ENCODE measurements around the gene CCDC183. TPM values are rescaled to one million over a fixed set of nuclear protein-coding genes. Genes with fewer than 3 reads are reported as not detected.

CCDC183 gene
- total RNA-seq, 1 donor from 2014 or later, result 0.06 TPM

- no peak for TF ChIP-seq CTCF (conservative IDR thresholded peaks at IDR 0.05; ENCODE audit: low read depth, low read length)
- DNase-seq (ENCODE audit: low read depth), result no peak
- H3K4me3 ChIP-seq (ENCODE audit: low read depth, low read length), result no peak overlapping the region
These were observed 18.7 kb downstream of the CCDC183 start for GRCh38 chr9:136814725-136815421.

- H3K4me3 ChIP-seq (ENCODE audit: low read depth, low read length), result no peak overlapping the region
- TF ChIP-seq CTCF (conservative IDR thresholded peaks at IDR 0.05; ENCODE audit: low read depth, low read length), result no peak
- DNase-seq (ENCODE audit: low read depth), result no peak
These were observed 19.3 kb downstream of the CCDC183 start for GRCh38 chr9:136815422-136815782.

- H3K4me3 ChIP-seq (ENCODE audit: low read depth, low read length), result no peak overlapping the region
- TF ChIP-seq CTCF (conservative IDR thresholded peaks at IDR 0.05; ENCODE audit: low read depth, low read length), result no peak
- no peak for DNase-seq (ENCODE audit: low read depth)
These were observed 25.1 kb downstream of the CCDC183 start for GRCh38 chr9:136820971-136821825.

- no peak overlapping the region for H3K4me3 ChIP-seq (ENCODE audit: low read depth, low read length)
- no peak for TF ChIP-seq CTCF (conservative IDR thresholded peaks at IDR 0.05; ENCODE audit: low read depth, low read length)
- DNase-seq (ENCODE audit: low read depth), result no peak
These were observed 25.8 kb downstream of the CCDC183 start for GRCh38 chr9:136821826-136822544.

- no peak overlapping the region for H3K4me3 ChIP-seq (ENCODE audit: low read depth, low read length)
- no peak for DNase-seq (ENCODE audit: low read depth)
- TF ChIP-seq CTCF (conservative IDR thresholded peaks at IDR 0.05; ENCODE audit: low read depth, low read length), result no peak
These were observed 27.3 kb downstream of the CCDC183 start for GRCh38 chr9:136823136-136824046.

GRCh38 chr9:136824496-136825225 is 28.5 kb downstream of the CCDC183 start:
- H3K4me3 ChIP-seq (ENCODE audit: low read depth, low read length), result no peak overlapping the region
- no peak for DNase-seq (ENCODE audit: low read depth)
- no peak for TF ChIP-seq CTCF (conservative IDR thresholded peaks at IDR 0.05; ENCODE audit: low read depth, low read length)
